ENCODE results near the gene METTL24. TPM values are rescaled to one million over a fixed set of nuclear protein-coding genes. Genes with fewer than 3 reads are reported as not detected.

The METTL24 gene
- total and polyA plus RNA-seq, 2 of the 8 experiments (the other 6 are each of a cell fraction or from before 2014, with no cell fraction given), result 0.30 to 0.39 TPM

DNA sequence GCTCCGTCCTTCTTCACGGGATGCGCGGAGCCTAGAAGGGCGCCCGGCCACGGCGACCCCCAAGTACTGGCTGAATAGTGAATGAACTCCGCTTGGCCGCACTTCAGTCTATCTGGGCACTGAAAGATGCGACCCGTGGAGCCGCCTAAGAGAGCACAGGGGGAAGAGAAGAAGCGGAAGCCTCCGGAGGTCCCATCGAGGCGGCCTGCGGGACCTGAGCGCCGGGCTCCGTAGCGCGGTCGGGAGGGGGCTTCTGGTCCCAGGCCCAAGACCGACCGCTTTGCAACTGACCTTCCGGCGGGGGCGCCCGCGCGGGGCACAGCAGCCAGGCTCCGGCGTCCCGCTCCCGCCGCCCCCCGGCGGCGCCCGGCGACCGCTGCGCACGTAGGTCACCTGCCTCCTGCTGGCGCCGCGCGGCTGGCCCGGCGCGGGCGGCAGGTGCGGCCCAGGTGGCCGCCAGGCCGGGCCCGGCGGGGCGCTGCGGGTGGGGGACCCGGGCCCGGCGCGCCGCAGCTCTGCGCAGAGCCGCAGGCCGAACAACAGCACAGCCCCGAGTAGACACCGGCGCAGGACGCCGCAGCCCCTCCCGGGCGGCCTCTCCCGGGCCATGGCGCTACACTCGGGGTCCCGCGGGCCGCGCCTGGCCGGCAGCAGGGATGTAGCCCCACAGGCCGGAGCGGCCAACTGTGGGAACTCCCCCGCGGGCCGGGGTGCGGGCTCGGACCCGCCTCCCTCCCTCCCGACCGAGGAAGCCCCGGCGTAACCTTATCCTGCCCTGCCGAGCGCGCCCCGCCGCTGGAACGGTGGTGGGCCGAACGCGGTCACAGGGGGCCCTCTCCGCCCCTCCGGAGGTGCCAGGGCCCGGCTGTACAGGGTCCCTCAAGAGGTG is at the start of gene METTL24 (continued):
- TF ChIP-seq, protein P1, sequence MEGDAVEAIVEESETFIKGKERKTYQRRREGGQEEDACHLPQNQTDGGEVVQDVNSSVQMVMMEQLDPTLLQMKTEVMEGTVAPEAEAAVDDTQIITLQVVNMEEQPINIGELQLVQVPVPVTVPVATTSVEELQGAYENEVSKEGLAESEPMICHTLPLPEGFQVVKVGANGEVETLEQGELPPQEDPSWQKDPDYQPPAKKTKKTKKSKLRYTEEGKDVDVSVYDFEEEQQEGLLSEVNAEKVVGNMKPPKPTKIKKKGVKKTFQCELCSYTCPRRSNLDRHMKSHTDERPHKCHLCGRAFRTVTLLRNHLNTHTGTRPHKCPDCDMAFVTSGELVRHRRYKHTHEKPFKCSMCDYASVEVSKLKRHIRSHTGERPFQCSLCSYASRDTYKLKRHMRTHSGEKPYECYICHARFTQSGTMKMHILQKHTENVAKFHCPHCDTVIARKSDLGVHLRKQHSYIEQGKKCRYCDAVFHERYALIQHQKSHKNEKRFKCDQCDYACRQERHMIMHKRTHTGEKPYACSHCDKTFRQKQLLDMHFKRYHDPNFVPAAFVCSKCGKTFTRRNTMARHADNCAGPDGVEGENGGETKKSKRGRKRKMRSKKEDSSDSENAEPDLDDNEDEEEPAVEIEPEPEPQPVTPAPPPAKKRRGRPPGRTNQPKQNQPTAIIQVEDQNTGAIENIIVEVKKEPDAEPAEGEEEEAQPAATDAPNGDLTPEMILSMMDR (IDR thresholded peaks at IDR 0.05; ENCODE audit: control extremely low read depth in 1 of 3, insufficient read depth in 1 of 3, low read depth in 1 of 3, low read length in 3 of 3), result peak in 2 of 3 experiments; percentile 2 to 6; a peak in 2 of 4 replicates
- TF ChIP-seq SIN3A (conservative IDR thresholded peaks at IDR 0.05 in 1 of 2, IDR thresholded peaks at IDR 0.05 in 1 of 2; ENCODE audit: low read depth in 1 of 2, low read length in 2 of 2), result no peak; a peak in 1 of 4 replicates
- no peak for TF ChIP-seq EP300 (IDR thresholded peaks at IDR 0.05; ENCODE audit: borderline replicate concordance in 1 of 2, low read depth in 2 of 2, low read length in 2 of 2)
- no peak for TF ChIP-seq TAF7 (optimal IDR thresholded peaks at IDR 0.05; ENCODE audit: borderline replicate concordance, low read depth, low read length)
- no peak for TF ChIP-seq KDM5A (IDR thresholded peaks at IDR 0.05; ENCODE audit: low read length)
- TF ChIP-seq JUN (IDR thresholded peaks at IDR 0.05; ENCODE audit: low read depth, low read length), result no peak
- TF ChIP-seq EZH2 (IDR thresholded peaks at IDR 0.05; ENCODE audit: low read depth, low read length, severe bottlenecking), result peak; percentile 58
- TF ChIP-seq POLR2AphosphoS5 (IDR thresholded peaks at IDR 0.05; ENCODE audit: low read depth, low read length), result no peak
- peak in 1 of 2 experiments; percentile 3; a peak in 1 of 4 replicates for TF ChIP-seq RAD21 (IDR thresholded peaks at IDR 0.05 in 1 of 2, conservative IDR thresholded peaks at IDR 0.05 in 1 of 2; ENCODE audit: low read depth in 2 of 2, low read length in 2 of 2)
- TF ChIP-seq BCL11A (IDR thresholded peaks at IDR 0.05; ENCODE audit: low read depth in 2 of 2, low read length in 2 of 2), result no peak
- no peak for TF ChIP-seq SRF (IDR thresholded peaks at IDR 0.05; ENCODE audit: low read depth, low read length)
- no peak for TF ChIP-seq BRCA1 (IDR thresholded peaks at IDR 0.05; ENCODE audit: low read depth, low read length)
- TF ChIP-seq SAP30 (IDR thresholded peaks at IDR 0.05; ENCODE audit: insufficient read depth, insufficient replicate concordance, low read length), result no peak
- no peak for TF ChIP-seq NRF1 (IDR thresholded peaks at IDR 0.05; ENCODE audit: low read depth, low read length)
- TF ChIP-seq SP2 (IDR thresholded peaks at IDR 0.05; ENCODE audit: low read length), result no peak
- no peak for TF ChIP-seq TAF1 (IDR thresholded peaks at IDR 0.05; ENCODE audit: low read depth, low read length)
- no peak for TF ChIP-seq CHD2 (IDR thresholded peaks at IDR 0.05; ENCODE audit: low read length)
